ENCODE measurements around the gene FAM98A. TPM values are rescaled to one million over a fixed set of nuclear protein-coding genes. Genes with fewer than 3 reads are reported as not detected.

The FAM98A gene
- total and polyA plus RNA-seq, 2 of the 4 experiments (the other 2 are of a cell fraction), result 113 to 131 TPM

DNA sequence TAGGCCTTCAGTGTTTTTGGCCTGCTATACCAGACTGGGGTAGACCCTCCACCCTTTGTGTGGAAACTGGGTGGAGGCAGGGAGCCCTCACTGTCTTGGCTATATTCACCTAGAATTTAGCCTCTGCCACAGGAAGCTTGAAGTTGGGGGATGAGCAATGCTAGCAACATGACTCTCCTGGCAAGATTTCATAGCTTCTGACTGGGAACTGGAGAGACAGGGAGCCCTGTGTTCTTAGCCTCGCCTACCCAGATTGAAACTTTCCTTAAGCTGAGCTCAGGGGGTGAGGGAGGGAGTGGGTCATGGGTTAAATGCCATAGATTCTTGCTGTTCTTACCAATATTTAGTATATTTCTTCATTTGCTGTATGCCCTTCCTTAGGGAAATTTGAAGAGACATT lies 46.8 kb upstream of the FAM98A start:
- intact Hi-C loops (cut with micrococcal nuclease) (no loop called here), in situ Hi-C loops (cut with MboI; ENCODE audit: low sequenced_read_pairs) (no loop called here), dilution Hi-C loops (cut with HindIII; ENCODE audit: low sequenced_read_pairs, unreplicated experiment) (no loop called here)
- Histone ChIP-seq H3K9ac (ENCODE audit: low read depth, low read length) (no peak overlapping the region), H3K27me3 (ENCODE audit: control insufficient read depth, insufficient read depth, low read length) (no peaks in the 10 kb centered on the region), H3K23ac (ENCODE audit: low read depth, low read length) (no peak overlapping the region), H3K4me2 (ENCODE audit: low read depth, low read length) (no peak overlapping the region), H2BK20ac (ENCODE audit: low read depth, low read length) (no peak overlapping the region), H4K91ac (ENCODE audit: insufficient read depth, low read depth, low read length) (no peak overlapping the region), H2AK9ac (replicated peaks; ENCODE audit: low read depth, low read length, poor library complexity) (no peak overlapping the region), H3K56ac (ENCODE audit: extremely low read depth, insufficient read depth, low read length) (no peak overlapping the region), H2BK15ac (ENCODE audit: low read depth, low read length) (no peak overlapping the region), H4K8ac (ENCODE audit: low read depth in 2 of 2, low read length in 2 of 2) (no peak overlapping the region), H3K79me1 (ENCODE audit: low read depth in 1 of 2, low read length in 2 of 2) (no peaks in the 10 kb centered on the region), H2BK120ac (ENCODE audit: low read depth, low read length) (no peak overlapping the region), H3K9me1 (ENCODE audit: insufficient read depth, low read length) (no peaks in the 10 kb centered on the region), H3K18ac (ENCODE audit: low read depth, low read length) (no peak overlapping the region), H3K14ac (replicated peaks; ENCODE audit: low read depth, low read length) (no peak overlapping the region), H2AFZ (replicated peaks; ENCODE audit: low read length, poor library complexity) (no peak overlapping the region), H3K9me3 (ENCODE audit: control insufficient read depth, insufficient read depth, low read length) (no peaks in the 10 kb centered on the region), H3K4me3 (ENCODE audit: insufficient read depth, low read depth, low read length) (no peak overlapping the region), H4K20me1 (ENCODE audit: insufficient read depth, low read length) (no peaks in the 10 kb centered on the region), H3K4me1 (ENCODE audit: control insufficient read depth, insufficient read depth, low read length) (no peaks in the 10 kb centered on the region), H3K4ac (ENCODE audit: low read depth, low read length) (no peak overlapping the region), H3K36me3 (ENCODE audit: control insufficient read depth, insufficient read depth, low read length) (no peaks in the 10 kb centered on the region), H2BK5ac (ENCODE audit: low read depth, low read length, poor library complexity, severe bottlenecking) (no peak overlapping the region), H3K27ac (ENCODE audit: insufficient read depth, low read length) (no peak overlapping the region), H2AK5ac (ENCODE audit: low read depth, low read length) (no peak overlapping the region), H4K5ac (ENCODE audit: low read depth, low read length) (no peak overlapping the region)
- no peak for TF ChIP-seq RAD21 (IDR thresholded peaks at IDR 0.05; ENCODE audit: low read length)
- no peak for TF ChIP-seq RCOR1 (IDR thresholded peaks at IDR 0.05; ENCODE audit: insufficient replicate concordance, low read length)
- TF ChIP-seq, protein P1, sequence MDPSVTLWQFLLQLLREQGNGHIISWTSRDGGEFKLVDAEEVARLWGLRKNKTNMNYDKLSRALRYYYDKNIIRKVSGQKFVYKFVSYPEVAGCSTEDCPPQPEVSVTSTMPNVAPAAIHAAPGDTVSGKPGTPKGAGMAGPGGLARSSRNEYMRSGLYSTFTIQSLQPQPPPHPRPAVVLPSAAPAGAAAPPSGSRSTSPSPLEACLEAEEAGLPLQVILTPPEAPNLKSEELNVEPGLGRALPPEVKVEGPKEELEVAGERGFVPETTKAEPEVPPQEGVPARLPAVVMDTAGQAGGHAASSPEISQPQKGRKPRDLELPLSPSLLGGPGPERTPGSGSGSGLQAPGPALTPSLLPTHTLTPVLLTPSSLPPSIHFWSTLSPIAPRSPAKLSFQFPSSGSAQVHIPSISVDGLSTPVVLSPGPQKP (IDR thresholded peaks at IDR 0.05; ENCODE audit: borderline replicate concordance, low read depth, low read length), result no peak
- no peak for TF ChIP-seq MAFK (IDR thresholded peaks at IDR 0.05; ENCODE audit: low read depth, low read length)
- no peak for TF ChIP-seq MXI1 (IDR thresholded peaks at IDR 0.05; ENCODE audit: borderline replicate concordance, low read depth, low read length)
- TF ChIP-seq MAZ (IDR thresholded peaks at IDR 0.05; ENCODE audit: borderline replicate concordance, low read depth, low read length), result no peak
- TF ChIP-seq CEBPB (IDR thresholded peaks at IDR 0.05; ENCODE audit: low read depth, low read length), result no peak
- no peak for TF ChIP-seq USF2 (IDR thresholded peaks at IDR 0.05; ENCODE audit: low read depth, low read length)
- TF ChIP-seq CHD1 (IDR thresholded peaks at IDR 0.05; ENCODE audit: low read depth, low read length), result no peak
- no peak for TF ChIP-seq CTCF (conservative IDR thresholded peaks at IDR 0.05; ENCODE audit: low read depth, low read length)
- TF ChIP-seq SMC3 (IDR thresholded peaks at IDR 0.05; ENCODE audit: low read depth, low read length), result no peak
- TF ChIP-seq NFE2L2 (IDR thresholded peaks at IDR 0.05; ENCODE audit: low read depth, low read length), result no peak
- no peak for TF ChIP-seq RFX5 (IDR thresholded peaks at IDR 0.05; ENCODE audit: low read depth, low read length)
- TF ChIP-seq BHLHE40 (IDR thresholded peaks at IDR 0.05; ENCODE audit: low read depth, low read length), result no peak
- TF ChIP-seq POLR2A (IDR thresholded peaks at IDR 0.05; ENCODE audit: low read depth, low read length), result no peak
- TF ChIP-seq FOS (IDR thresholded peaks at IDR 0.05; ENCODE audit: low read depth, low read length), result no peak
- WGBS, 2 experiments (ENCODE audit: extremely low coverage in 2 of 2, insufficient read length in 1 of 2), result no CpG with 5 or more reads among the region's 1 CpG
- POLR2A ChIA-PET (ENCODE audit: unreplicated experiment), result no interaction called here
- peak; percentile 54 for ATAC-seq (ENCODE audit: low read depth)
- DNase-seq, result peak; percentile 31
- no TSS peak for BruUV-seq (replicated peaks)
- CTCF ChIA-PET, result no interaction called here

Measured in IMR-90 (cell line).